Immature natural killer cell (primary cell): ENCODE data around the gene PSAPL1. TPM values are rescaled to one million over a fixed set of nuclear protein-coding genes. Genes with fewer than 3 reads are reported as not detected.

Source experiments
- DNase-seq, 3 donors: peaks; one replicate each; pipeline ENCODE4 v3.0.0; 2022; ENCODE audit warnings: mixed read lengths in 1 of 3
- H3K27ac Mint-ChIP-seq, 6 donors: one replicate each; pipeline ENCODE4 v1.8.0; 2020; ENCODE audit warnings: mixed read lengths in 6 of 6, mild to moderate bottlenecking in 5 of 6, inconsistent platforms in 4 of 6, moderate library complexity in 3 of 6
- H3K27me3 Mint-ChIP-seq, 3 donors: one replicate each; pipeline ENCODE4 v1.8.0; 2020 to 2021; ENCODE audit warnings: low read depth in 3 of 3, mild to moderate bottlenecking in 3 of 3, mixed read lengths in 3 of 3, moderate library complexity in 3 of 3, inconsistent platforms in 1 of 3
- H3K36me3 Mint-ChIP-seq, 3 donors: one replicate each; pipeline ENCODE4 v1.8.0; 2020; ENCODE audit warnings: mixed read lengths in 3 of 3, inconsistent platforms in 2 of 3, mild to moderate bottlenecking in 2 of 3
- H3K4me1 Mint-ChIP-seq, 2 donors: one replicate each; pipeline ENCODE4 v1.8.0; 2020; ENCODE audit warnings: inconsistent platforms in 2 of 2, mild to moderate bottlenecking in 2 of 2, mixed read lengths in 2 of 2, moderate library complexity in 1 of 2
- H3K4me3 Mint-ChIP-seq, 5 donors: one replicate each; pipeline ENCODE4 v1.8.0; 2020; ENCODE audit warnings: mild to moderate bottlenecking in 5 of 5, mixed read lengths in 5 of 5, inconsistent platforms in 3 of 5, moderate library complexity in 3 of 5
- H3K9me3 Mint-ChIP-seq, 6 donors: one replicate each; pipeline ENCODE4 v1.8.0; 2020; ENCODE audit warnings: mild to moderate bottlenecking in 6 of 6, mixed read lengths in 6 of 6, inconsistent platforms in 4 of 6, moderate library complexity in 3 of 6
- polyA plus RNA-seq, 3 donors: library from polyadenylated mRNA; unstranded; fragments of 300-500 nt; fragmentation: Illumina TruSeq; gene quantifications; one replicate each; pipeline ENCODE4 v1.2.3, GENCODE V29; 2021

Gene PSAPL1
- polyA plus RNA-seq, 3 donors from 2014 or later = not detected

GRCh38 chr4:7451800-7452199, 17.1 kb upstream of the PSAPL1 start:
- no peak overlapping the region for H3K4me3 Mint-ChIP-seq
- H3K36me3 Mint-ChIP-seq = no peaks in the 10 kb centered on the region
- peak overlapping the region in 1 of 6 donors; percentile 31 for H3K27ac Mint-ChIP-seq
- no peaks in the 10 kb centered on the region for H3K9me3 Mint-ChIP-seq
- H3K4me1 Mint-ChIP-seq = no peaks in the 10 kb centered on the region
- DNase-seq = no peak
- peaks cover 0 to 5% (median 0%) of the 10 kb centered on the region in 3 donors for H3K27me3 Mint-ChIP-seq

- Mint-ChIP-seq H3K4me1 (no peaks in the 10 kb centered on the region), H3K9me3 (no peaks in the 10 kb centered on the region), H3K4me3 (no peak overlapping the region), H3K27ac (no peak overlapping the region), H3K36me3 (no peaks in the 10 kb centered on the region), H3K27me3 (peaks cover 0 to 5% (median 0%) of the 10 kb centered on the region in 3 donors)
- DNase-seq = no peak
These were observed 16.7 kb upstream of the PSAPL1 start for GRCh38 chr4:7451434-7451789.

GRCh38 chr4:7450775-7451433, 16.2 kb upstream of the PSAPL1 start:
- H3K27me3 Mint-ChIP-seq = peaks cover 0 to 5% (median 0%) of the 10 kb centered on the region in 3 donors
- no peak overlapping the region for H3K27ac Mint-ChIP-seq
- H3K4me3 Mint-ChIP-seq = no peak overlapping the region
- H3K4me1 Mint-ChIP-seq = no peaks in the 10 kb centered on the region
- no peaks in the 10 kb centered on the region for H3K36me3 Mint-ChIP-seq
- no peaks in the 10 kb centered on the region for H3K9me3 Mint-ChIP-seq
- no peak for DNase-seq

GRCh38 chr4:7448036-7448435, 13.3 kb upstream of the PSAPL1 start:
- Mint-ChIP-seq H3K27me3 (peaks cover 4 to 9% (median 6%) of the 10 kb centered on the region in 3 donors), H3K36me3 (peaks cover 0 to 5% (median 0%) of the 10 kb centered on the region in 3 donors), H3K27ac (no peak overlapping the region), H3K9me3 (peaks cover 0 to 3% (median 0%) of the 10 kb centered on the region in 6 donors), H3K4me3 (no peak overlapping the region), H3K4me1 (peaks cover 1 to 2% of the 10 kb centered on the region in 2 donors)
- DNase-seq = no peak

- H3K27me3 Mint-ChIP-seq = peaks cover 6 to 12% (median 8%) of the 10 kb centered on the region in 3 donors
- H3K4me3 Mint-ChIP-seq = no peak overlapping the region
- peaks cover 0 to 5% (median 0%) of the 10 kb centered on the region in 3 donors for H3K36me3 Mint-ChIP-seq
- H3K9me3 Mint-ChIP-seq = peaks cover 0 to 3% (median 0%) of the 10 kb centered on the region in 6 donors
- H3K4me1 Mint-ChIP-seq = peaks cover 7% of the 10 kb centered on the region in 2 donors
- H3K27ac Mint-ChIP-seq = no peak overlapping the region
- no peak for DNase-seq
These were observed 12.5 kb upstream of the PSAPL1 start for GRCh38 chr4:7447236-7447635.

GRCh38 chr4:7444731-7445130, 10.0 kb upstream of the PSAPL1 start:
- H3K4me1 Mint-ChIP-seq = peaks cover 7% of the 10 kb centered on the region in 2 donors
- H3K4me3 Mint-ChIP-seq = no peak overlapping the region
- H3K9me3 Mint-ChIP-seq = peaks cover 0 to 3% (median 0%) of the 10 kb centered on the region in 6 donors
- no peak overlapping the region for H3K27ac Mint-ChIP-seq
- H3K36me3 Mint-ChIP-seq = peaks cover 0 to 5% (median 0%) of the 10 kb centered on the region in 3 donors
- peaks cover 10 to 18% (median 11%) of the 10 kb centered on the region in 3 donors for H3K27me3 Mint-ChIP-seq
- DNase-seq = no peak

- Mint-ChIP-seq H3K27ac (no peak overlapping the region), H3K27me3 (peaks cover 10 to 20% (median 13%) of the 10 kb centered on the region in 3 donors), H3K36me3 (peaks cover 0 to 5% (median 2%) of the 10 kb centered on the region in 3 donors), H3K9me3 (peaks cover 0 to 3% (median 0%) of the 10 kb centered on the region in 6 donors), H3K4me3 (no peak overlapping the region), H3K4me1 (peaks cover 7 to 9% of the 10 kb centered on the region in 2 donors)
- no peak for DNase-seq
These were observed 9.6 kb upstream of the PSAPL1 start for GRCh38 chr4:7444314-7444713.

GRCh38 chr4:7442574-7443162, 7.9 kb upstream of the PSAPL1 start:
- Mint-ChIP-seq H3K27me3 (peaks cover 12 to 32% (median 21%) of the 10 kb centered on the region in 3 donors), H3K4me3 (peak overlapping the region in 1 of 5 donors; percentile 46), H3K36me3 (peaks cover 0 to 5% (median 4%) of the 10 kb centered on the region in 3 donors), H3K9me3 (peaks cover 0 to 3% (median 0%) of the 10 kb centered on the region in 6 donors), H3K4me1 (peaks cover 7 to 11% of the 10 kb centered on the region in 2 donors), H3K27ac (peak overlapping the region in 1 of 6 donors; percentile 33)
- DNase-seq = peak; percentile 21 to 34 (median 26)

GRCh38 chr4:7441201-7441600, 6.5 kb upstream of the PSAPL1 start:
- Mint-ChIP-seq H3K9me3 (peaks cover 0 to 3% (median 0%) of the 10 kb centered on the region in 6 donors), H3K4me3 (no peak overlapping the region), H3K4me1 (peaks cover 7 to 15% of the 10 kb centered on the region in 2 donors), H3K27ac (no peak overlapping the region), H3K27me3 (peaks cover 12 to 34% (median 24%) of the 10 kb centered on the region in 3 donors), H3K36me3 (peaks cover 0 to 5% (median 4%) of the 10 kb centered on the region in 3 donors)
- no peak for DNase-seq

- Mint-ChIP-seq H3K27me3 (peaks cover 12 to 39% (median 27%) of the 10 kb centered on the region in 3 donors), H3K36me3 (peaks cover 0 to 5% (median 4%) of the 10 kb centered on the region in 3 donors), H3K4me3 (no peak overlapping the region), H3K27ac (no peak overlapping the region), H3K9me3 (peaks cover 0 to 3% (median 0%) of the 10 kb centered on the region in 6 donors), H3K4me1 (peaks cover 20 to 29% of the 10 kb centered on the region in 2 donors)
- no peak for DNase-seq
These were observed 5.0 kb upstream of the PSAPL1 start for GRCh38 chr4:7439699-7440098.

- H3K36me3 Mint-ChIP-seq = peaks cover 0 to 4% (median 0%) of the 10 kb centered on the region in 3 donors
- H3K9me3 Mint-ChIP-seq = no peaks in the 10 kb centered on the region
- peaks cover 14 to 21% of the 10 kb centered on the region in 2 donors for H3K4me1 Mint-ChIP-seq
- peaks cover 4 to 27% (median 25%) of the 10 kb centered on the region in 3 donors for H3K27me3 Mint-ChIP-seq
- no peak overlapping the region for H3K27ac Mint-ChIP-seq
- DNase-seq = no peak
- H3K4me3 Mint-ChIP-seq = peak overlapping the region in 1 of 5 donors; percentile 10
These were observed 1.5 kb upstream of the PSAPL1 start for GRCh38 chr4:7436256-7436655.

- H3K4me1 Mint-ChIP-seq = peaks cover 14 to 21% of the 10 kb centered on the region in 2 donors
- H3K9me3 Mint-ChIP-seq = no peaks in the 10 kb centered on the region
- H3K27ac Mint-ChIP-seq = peak overlapping the region in 5 of 6 donors; percentile 29 to 80 (median 62)
- H3K27me3 Mint-ChIP-seq = peaks cover 3 to 26% (median 22%) of the 10 kb centered on the region in 3 donors
- peaks cover 0 to 4% (median 0%) of the 10 kb centered on the region in 3 donors for H3K36me3 Mint-ChIP-seq
- H3K4me3 Mint-ChIP-seq = peak overlapping the region; percentile 22 to 84 (median 72)
- peak; percentile 69 to 79 (median 77) for DNase-seq
These were observed 836 bp upstream of the PSAPL1 start for GRCh38 chr4:7435471-7436061.

GRCh38 chr4:7434141-7434765, 477 bp downstream of the PSAPL1 start:
- H3K4me1 Mint-ChIP-seq = peaks cover 14 to 20% of the 10 kb centered on the region in 2 donors
- H3K9me3 Mint-ChIP-seq = no peaks in the 10 kb centered on the region
- H3K36me3 Mint-ChIP-seq = peaks cover 0 to 2% (median 0%) of the 10 kb centered on the region in 3 donors
- H3K27me3 Mint-ChIP-seq = peaks cover 5 to 24% (median 24%) of the 10 kb centered on the region in 3 donors
- DNase-seq = no peak
- no peak overlapping the region for H3K4me3 Mint-ChIP-seq
- H3K27ac Mint-ChIP-seq = no peak overlapping the region
